Fibroblast of lung (primary cell): ENCODE results near the gene PLEKHA7.

ENCODE experiments used
- EZH2 ChIP-seq: IDR thresholded peaks from 2 replicates; pipeline ENCODE4 v1.5.1; 2012; ENCODE audit warnings: low read length, control low read depth, mild to moderate bottlenecking; ENCODE audit errors: missing control alignments
- TF ChIP-seq, protein P1 (sequence below), 2 donors: IDR thresholded peaks in 1 of 2; conservative IDR thresholded peaks in 1 of 2; 1 replicate in 1 of 2; 2 replicates in 1 of 2; pipeline ENCODE4 v1.5.1; 2011 to 2012; ENCODE audit warnings: low read length in 2 of 2, control low read depth in 1 of 2, inconsistent platforms in 1 of 2, low read depth in 1 of 2, mild to moderate bottlenecking in 1 of 2

DNA sequence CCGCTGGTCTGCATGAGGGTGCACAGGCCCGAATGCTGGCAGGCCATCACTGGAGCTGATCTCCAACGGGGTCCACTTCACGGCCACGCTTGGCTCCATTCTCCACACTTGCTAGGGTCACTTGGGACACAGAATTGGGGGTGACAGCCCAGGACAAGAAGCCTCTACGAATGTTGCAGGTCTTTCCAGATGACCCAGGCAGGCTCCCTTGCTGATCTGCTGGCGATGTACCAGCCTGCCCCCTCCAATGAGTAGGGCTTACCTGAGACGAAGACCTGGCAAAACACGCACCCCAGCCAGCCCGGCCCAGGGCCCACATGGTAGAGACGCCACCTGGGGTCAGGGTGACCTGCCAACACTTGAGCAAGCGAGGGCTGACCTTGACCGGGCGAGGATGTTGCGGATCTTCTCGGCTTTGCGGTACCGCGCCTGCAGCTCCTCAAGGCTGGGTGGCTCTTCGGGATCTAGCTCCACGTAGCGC, 230.9 kb downstream of the PLEKHA7 start:
- no peak for TF ChIP-seq EZH2
- TF ChIP-seq, protein P1, sequence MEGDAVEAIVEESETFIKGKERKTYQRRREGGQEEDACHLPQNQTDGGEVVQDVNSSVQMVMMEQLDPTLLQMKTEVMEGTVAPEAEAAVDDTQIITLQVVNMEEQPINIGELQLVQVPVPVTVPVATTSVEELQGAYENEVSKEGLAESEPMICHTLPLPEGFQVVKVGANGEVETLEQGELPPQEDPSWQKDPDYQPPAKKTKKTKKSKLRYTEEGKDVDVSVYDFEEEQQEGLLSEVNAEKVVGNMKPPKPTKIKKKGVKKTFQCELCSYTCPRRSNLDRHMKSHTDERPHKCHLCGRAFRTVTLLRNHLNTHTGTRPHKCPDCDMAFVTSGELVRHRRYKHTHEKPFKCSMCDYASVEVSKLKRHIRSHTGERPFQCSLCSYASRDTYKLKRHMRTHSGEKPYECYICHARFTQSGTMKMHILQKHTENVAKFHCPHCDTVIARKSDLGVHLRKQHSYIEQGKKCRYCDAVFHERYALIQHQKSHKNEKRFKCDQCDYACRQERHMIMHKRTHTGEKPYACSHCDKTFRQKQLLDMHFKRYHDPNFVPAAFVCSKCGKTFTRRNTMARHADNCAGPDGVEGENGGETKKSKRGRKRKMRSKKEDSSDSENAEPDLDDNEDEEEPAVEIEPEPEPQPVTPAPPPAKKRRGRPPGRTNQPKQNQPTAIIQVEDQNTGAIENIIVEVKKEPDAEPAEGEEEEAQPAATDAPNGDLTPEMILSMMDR (conservative IDR thresholded peaks at IDR 0.05 in 1 of 2, IDR thresholded peaks at IDR 0.05 in 1 of 2; ENCODE audit: low read depth in 1 of 2, low read length in 2 of 2): no peak
